RWPE2 (cell line): ENCODE data around the gene ARL8B.

Experiments
- ATAC-seq: fragments of 200-7000 bp; cut with Tn5 transposase; 3 replicates; pipeline ENCODE4 v1.9.1; 2021; ENCODE audit warnings: low read depth
- DNase-seq: peaks from one replicate; pipeline ENCODE4 v3.0.0-alpha.2; 2020; ENCODE audit warnings: low spot score
- H3K27ac ChIP-seq: fragments of 450-650 bp; 2 replicates; pipeline ENCODE4 v1.5.1; 2017; ENCODE audit warnings: mild to moderate bottlenecking; ENCODE audit not compliant: poor library complexity, severe bottlenecking
- H3K27me3 ChIP-seq: fragments of 250-450 bp; sonication (Bioruptor Pico); 2 replicates; pipeline ENCODE4 v1.5.1; 2021; ENCODE audit warnings: mild to moderate bottlenecking, moderate library complexity; ENCODE audit not compliant: insufficient read depth, poor library complexity, severe bottlenecking
- H3K36me3 ChIP-seq: fragments of 250-450 bp; sonication (Bioruptor Pico); 2 replicates; pipeline ENCODE4 v1.5.1; 2020; ENCODE audit warnings: low read depth, mild to moderate bottlenecking, moderate library complexity
- H3K4me1 ChIP-seq: fragments of 250-450 bp; sonication (Bioruptor Pico); 2 replicates; pipeline ENCODE4 v1.5.1; 2021; ENCODE audit warnings: mild to moderate bottlenecking, moderate library complexity; ENCODE audit not compliant: insufficient read depth, poor library complexity, severe bottlenecking
- H3K4me3 ChIP-seq: fragments of 250-450 bp; sonication (Bioruptor Pico); 2 replicates; pipeline ENCODE4 v1.5.1; 2021; ENCODE audit warnings: mild to moderate bottlenecking, moderate library complexity; ENCODE audit not compliant: severe bottlenecking
- H3K9me3 ChIP-seq: fragments of 250-450 bp; sonication (Bioruptor Pico); 2 replicates; pipeline ENCODE4 v1.5.1; 2021; ENCODE audit warnings: mild to moderate bottlenecking, moderate library complexity; ENCODE audit not compliant: severe bottlenecking
- TF ChIP-seq, protein P1 (sequence below): fragments of 450-650 bp; IDR thresholded peaks from one replicate; pipeline ENCODE4 v1.5.1; 2017; ENCODE audit warnings: mild to moderate bottlenecking, moderate library complexity; ENCODE audit not compliant: poor library complexity, severe bottlenecking

The ARL8B gene

GRCh38 chr3:5136211-5136918 lies 14.3 kb downstream of the ARL8B start:
- Histone ChIP-seq H3K4me1 (peaks cover 29% of the 10 kb centered on the region), H3K36me3 (peaks cover 11% of the 10 kb centered on the region), H3K9me3 (no peaks in the 10 kb centered on the region), H3K27me3 (no peaks in the 10 kb centered on the region), H3K27ac (peak overlapping the region; percentile 46), H3K4me3 (no peak overlapping the region)
- TF ChIP-seq, protein P1, sequence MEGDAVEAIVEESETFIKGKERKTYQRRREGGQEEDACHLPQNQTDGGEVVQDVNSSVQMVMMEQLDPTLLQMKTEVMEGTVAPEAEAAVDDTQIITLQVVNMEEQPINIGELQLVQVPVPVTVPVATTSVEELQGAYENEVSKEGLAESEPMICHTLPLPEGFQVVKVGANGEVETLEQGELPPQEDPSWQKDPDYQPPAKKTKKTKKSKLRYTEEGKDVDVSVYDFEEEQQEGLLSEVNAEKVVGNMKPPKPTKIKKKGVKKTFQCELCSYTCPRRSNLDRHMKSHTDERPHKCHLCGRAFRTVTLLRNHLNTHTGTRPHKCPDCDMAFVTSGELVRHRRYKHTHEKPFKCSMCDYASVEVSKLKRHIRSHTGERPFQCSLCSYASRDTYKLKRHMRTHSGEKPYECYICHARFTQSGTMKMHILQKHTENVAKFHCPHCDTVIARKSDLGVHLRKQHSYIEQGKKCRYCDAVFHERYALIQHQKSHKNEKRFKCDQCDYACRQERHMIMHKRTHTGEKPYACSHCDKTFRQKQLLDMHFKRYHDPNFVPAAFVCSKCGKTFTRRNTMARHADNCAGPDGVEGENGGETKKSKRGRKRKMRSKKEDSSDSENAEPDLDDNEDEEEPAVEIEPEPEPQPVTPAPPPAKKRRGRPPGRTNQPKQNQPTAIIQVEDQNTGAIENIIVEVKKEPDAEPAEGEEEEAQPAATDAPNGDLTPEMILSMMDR, result peak; percentile 77
- ATAC-seq (peak; percentile 68), DNase-seq (no peak)

GRCh38 chr3:5136919-5137429 lies 14.9 kb downstream of the ARL8B start:
- H3K4me3 ChIP-seq, result no peak overlapping the region
- ATAC-seq, result peak; percentile 70
- H3K27me3 ChIP-seq, result no peaks in the 10 kb centered on the region
- peaks cover 29% of the 10 kb centered on the region for H3K4me1 ChIP-seq
- no peak for DNase-seq
- TF ChIP-seq, protein P1, result peak; percentile 54
- H3K27ac ChIP-seq, result peak overlapping the region; percentile 46
- peaks cover 17% of the 10 kb centered on the region for H3K36me3 ChIP-seq
- no peaks in the 10 kb centered on the region for H3K9me3 ChIP-seq

GRCh38 chr3:5138214-5138981 lies 16.3 kb downstream of the ARL8B start:
- Histone ChIP-seq H3K4me1 (peaks cover 27% of the 10 kb centered on the region), H3K4me3 (no peak overlapping the region), H3K27ac (peak overlapping the region; percentile 46), H3K27me3 (no peaks in the 10 kb centered on the region), H3K9me3 (no peaks in the 10 kb centered on the region), H3K36me3 (peaks cover 11% of the 10 kb centered on the region; the same call in 1 of the 2 replicates)
- DNase-seq (no peak), ATAC-seq (peak; percentile 15; the same call in 1 of the 3 replicates)
- TF ChIP-seq, protein P1, result no peak

DNA sequence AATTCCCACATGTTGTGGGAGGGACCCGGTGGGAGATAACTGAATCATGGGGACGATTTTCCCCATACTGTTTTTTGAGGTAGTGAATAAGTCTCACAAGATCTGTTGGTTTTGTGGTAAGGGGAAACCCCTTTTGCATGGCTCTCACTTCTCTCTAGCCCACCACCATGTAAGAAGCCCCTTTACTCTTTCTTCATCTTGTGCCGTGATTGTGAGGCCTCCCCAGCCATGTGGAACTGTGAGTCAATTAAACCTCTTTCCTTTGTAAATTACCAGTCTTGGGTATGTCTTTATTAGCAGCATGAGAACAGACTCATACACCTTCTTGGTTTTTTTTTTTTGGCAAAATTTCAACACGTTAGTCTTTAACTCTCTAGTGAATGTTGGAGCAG lies 18.1 kb downstream of the ARL8B start:
- H3K27ac ChIP-seq, result no peak overlapping the region
- TF ChIP-seq, protein P1, result no peak
- no peaks in the 10 kb centered on the region for H3K9me3 ChIP-seq
- H3K4me1 ChIP-seq, result peaks cover 24% of the 10 kb centered on the region
- H3K36me3 ChIP-seq, result peaks cover 11% of the 10 kb centered on the region; the same call in 1 of the 2 replicates
- no peaks in the 10 kb centered on the region for H3K27me3 ChIP-seq
- H3K4me3 ChIP-seq, result no peak overlapping the region
- ATAC-seq, result no peak
- DNase-seq, result no peak
